G401 (cell line): ENCODE measurements around the gene ORM1. TPM values are rescaled to one million over a fixed set of nuclear protein-coding genes. Genes with fewer than 3 reads are reported as not detected.

Source experiments
- DNase-seq: peaks from one replicate; pipeline ENCODE4 v3.0.0-alpha.2; 2015; ENCODE audit warnings: low spot score
- in situ Hi-C: cut with HindIII; loops from 2 replicates; pipeline ENCODE4 v1.10.0; 2016; ENCODE audit warnings: low sequenced_read_pairs, mixed read lengths
- total RNA-seq: library from RNA; depleted of rRNA; stranded (reverse); fragments of >200 nt; shearing (Covaris generic); gene quantifications from 2 replicates; pipeline ENCODE4 v1.2.3, GENCODE V29; 2014

Gene ORM1
- total RNA-seq, 1 experiment from 2014 or later, result not detected

DNA sequence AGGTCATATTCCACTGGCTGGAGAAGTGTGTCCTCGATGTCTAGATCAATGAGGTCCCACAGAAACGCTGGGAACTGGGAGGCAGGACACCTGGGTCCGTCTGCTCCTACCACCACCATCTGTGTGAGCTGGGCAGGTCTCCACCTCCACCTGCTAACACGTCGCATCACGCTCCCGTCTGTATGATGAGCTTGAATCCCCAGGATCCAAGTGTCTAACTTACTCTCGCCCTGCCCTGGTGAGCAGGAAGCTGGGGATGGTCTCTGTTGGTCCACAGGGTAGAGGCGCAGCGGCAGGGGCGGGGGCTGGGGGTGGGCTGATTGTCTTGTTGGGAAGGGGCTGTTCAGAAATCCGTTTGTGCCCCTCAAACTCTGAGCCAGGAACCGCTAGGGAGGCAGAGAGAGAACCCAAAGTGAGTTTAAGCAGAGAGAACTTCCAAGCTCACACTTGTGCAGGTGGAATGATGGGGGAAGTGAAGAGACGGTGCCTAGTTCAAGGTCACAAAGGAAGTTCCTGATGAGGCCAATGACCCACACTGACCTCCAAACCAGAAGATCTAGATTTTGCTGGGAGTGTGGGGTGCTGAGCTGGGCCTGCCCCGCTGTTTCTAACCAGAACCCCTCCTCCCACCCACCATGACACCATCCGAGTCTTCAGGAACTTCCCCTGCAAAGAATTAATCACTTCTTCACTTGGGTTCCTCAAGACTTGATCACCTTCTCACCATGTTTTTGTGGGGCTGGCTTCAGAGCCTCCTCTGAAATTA, 27.9 kb downstream of the ORM1 start:
- in situ Hi-C loops, result no loop called here
- no peak for DNase-seq

DNA sequence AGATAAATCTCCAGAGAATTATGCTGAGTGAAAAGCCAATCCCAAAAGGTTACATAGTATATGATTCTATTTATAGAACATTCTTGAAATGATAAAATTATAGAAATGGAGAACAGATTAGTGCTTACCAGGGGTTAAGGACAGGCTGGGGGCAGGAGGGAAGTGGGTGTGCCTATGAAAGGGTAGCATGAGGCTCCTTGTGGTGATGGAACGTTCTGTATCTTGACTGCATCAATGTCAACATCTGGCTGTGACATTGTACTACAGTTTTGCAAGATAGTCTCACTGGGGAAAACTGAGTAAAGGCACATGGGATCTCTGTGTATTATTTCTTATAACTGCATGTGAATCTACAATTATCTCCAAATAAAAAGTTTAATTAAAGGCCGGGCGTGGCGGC, 29.0 kb downstream of the ORM1 start:
- in situ Hi-C loops, result no loop called here

DNA sequence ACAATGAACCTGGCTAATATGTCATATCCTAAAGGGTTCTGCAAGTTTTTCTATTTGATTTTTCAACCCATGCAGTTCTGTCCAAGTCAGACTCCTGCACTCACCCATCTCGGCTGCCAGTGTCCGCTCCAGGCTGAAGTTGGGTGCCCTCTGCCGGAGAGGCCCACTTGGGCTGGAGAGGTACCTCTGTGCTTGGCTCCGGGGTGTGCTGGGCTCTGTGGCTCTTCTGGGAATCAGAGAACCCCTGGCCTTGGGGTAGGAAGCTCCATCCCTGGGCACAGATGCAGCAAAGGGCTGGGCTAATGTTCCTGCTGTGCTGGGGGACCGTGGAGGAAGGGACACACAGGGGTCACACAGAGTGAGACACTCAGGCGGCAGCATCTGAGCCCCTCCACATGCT, 32.9 kb downstream of the ORM1 start:
- in situ Hi-C loops, result no loop called here
- no peak for DNase-seq

More for the DNA sequence above, 29.0 kb downstream of the ORM1 start:
- no peak for DNase-seq

DNA sequence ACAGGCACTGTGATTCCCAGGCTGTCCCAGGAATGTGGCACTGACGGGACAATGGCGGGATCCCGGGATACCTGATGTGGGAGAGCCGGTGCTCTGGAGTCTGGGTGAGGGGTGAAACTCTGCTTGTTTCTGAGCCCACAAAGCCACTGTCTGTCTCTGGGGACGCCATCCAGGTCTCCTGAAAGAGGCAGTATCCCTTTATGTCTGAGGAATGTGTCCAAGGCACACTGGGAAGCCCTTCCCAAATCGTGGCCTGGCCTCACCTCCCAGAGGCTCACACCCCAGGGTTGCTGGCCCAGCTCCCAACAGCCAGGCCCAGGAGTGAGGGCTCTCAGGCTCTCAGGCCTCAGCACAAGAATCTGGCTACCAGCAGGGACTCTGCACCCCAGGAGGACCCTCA, 33.9 kb downstream of the ORM1 start:
- in situ Hi-C loops, result no loop called here
- no peak for DNase-seq

DNA sequence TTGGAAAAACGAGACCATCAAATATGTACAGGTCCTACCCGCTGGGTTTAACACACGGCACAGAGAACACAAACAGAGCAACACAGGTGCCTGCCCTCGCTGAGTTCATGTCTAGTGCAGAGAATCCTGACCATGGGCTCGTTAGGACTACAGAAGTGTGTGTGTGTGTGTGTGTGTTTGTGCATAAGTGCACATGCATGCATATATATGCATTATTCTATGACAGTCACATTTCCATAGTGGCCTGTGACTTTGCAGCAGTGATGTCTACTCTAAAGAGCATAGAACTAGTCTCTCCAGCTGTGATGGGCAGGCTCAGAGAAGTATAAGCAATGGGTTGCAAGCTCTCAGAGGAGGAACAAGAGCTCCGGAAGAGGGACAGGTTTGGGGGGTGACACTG, 34.5 kb downstream of the ORM1 start:
- in situ Hi-C loops, result no loop called here
- DNase-seq, result no peak

DNA sequence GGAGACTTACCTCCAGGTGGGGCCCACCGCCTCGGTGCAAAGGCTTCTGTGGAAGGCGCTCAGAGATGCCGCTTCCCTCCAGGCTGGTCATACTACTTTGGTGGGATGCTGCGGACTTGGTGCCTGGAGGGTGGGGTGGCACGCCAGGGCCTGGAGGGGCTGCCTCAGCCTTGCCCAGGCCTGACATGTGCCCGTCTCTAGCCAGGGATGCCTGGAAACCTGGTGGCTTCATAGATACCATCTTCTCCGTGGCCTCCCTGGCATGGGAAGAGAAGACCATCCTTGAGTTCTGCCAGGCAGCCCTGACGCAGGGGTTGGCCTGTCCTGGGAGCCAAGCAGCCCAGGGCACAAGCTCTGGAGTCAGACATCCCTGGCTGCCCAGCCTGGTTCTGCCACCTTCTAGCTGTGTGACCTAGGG, 35.0 kb downstream of the ORM1 start:
- in situ Hi-C loops, result no loop called here
- no peak for DNase-seq

DNA sequence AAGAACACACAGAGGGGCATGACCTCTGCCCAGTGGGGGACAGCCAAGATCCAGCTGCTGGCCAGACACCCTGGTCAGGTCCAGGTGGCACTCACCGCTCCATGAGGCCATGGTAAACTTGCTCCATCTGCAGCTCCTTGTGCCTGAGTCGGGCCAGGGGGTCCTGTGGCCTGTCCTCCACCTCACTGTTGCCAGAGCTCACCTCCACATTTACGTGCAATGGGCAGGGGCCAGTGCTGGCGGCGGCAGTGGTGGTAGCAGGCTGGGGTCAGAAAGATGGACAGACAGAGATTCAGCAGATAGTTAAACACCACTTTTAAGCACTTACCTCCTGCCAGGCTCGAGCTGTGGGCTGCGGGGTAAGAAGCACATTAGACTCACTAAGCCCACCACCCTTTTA, 36.9 kb downstream of the ORM1 start:
- in situ Hi-C loops, result no loop called here
- DNase-seq, result no peak

DNA sequence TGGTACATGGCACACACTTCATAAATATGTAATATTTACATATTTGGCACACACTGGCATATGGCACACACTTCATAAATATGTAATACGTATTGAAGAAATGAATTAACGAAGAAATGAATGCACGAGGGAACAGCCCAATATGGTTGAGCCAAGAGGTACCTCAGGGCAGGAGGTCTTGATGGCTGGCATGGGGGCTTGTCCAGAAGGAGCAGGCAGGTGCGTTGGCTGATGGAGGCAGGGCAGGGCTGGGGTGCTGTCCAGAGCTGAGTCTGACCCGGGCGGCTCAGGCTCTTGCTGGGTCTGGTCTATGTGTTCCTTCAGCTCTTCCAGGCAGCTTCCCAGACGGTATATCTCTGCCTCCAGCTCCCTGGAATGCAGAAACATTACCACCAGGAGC, 38.6 kb downstream of the ORM1 start:
- in situ Hi-C loops, result no loop called here
- no peak for DNase-seq

DNA sequence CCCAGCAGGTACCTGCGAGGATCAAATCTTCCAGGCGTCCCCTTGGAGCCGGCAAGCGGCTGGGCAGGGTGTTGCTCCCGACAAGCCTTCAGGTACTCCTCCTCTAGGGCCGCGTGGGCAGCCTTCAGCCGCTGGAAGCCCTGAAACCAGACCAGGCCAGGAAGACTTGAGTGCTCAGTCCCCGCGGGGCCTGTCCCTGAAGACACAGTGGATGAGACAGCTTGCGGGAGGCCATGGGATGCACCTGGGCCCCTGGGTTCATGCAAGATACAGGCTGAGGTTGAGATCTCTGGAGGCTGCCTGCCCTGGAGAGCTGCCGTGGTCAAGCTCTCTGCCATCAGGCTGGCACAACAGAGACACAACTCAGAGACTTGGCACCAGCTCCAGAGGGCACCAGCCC, 39.5 kb downstream of the ORM1 start:
- no peak for DNase-seq
- in situ Hi-C loops, result no loop called here

DNA sequence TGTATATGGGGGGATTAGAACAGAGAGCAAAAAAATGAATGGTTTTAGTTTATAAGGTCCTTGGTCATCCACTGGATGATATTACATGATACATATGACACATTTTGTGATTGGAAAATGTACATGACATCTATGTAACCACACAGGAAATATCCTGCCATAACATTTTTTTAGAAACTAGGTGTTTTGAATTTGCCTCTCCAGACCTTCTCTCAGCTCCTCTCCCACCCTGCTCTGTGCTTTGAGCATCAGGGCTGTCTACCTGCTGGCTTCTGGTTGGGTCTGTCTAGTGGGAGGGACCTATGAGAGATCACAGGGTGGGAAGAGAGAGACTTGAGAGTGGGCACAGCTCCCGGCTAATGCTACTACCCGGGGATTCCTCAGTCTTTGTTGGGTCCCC, 40.5 kb downstream of the ORM1 start:
- no peak for DNase-seq
- in situ Hi-C loops, result no loop called here

DNA sequence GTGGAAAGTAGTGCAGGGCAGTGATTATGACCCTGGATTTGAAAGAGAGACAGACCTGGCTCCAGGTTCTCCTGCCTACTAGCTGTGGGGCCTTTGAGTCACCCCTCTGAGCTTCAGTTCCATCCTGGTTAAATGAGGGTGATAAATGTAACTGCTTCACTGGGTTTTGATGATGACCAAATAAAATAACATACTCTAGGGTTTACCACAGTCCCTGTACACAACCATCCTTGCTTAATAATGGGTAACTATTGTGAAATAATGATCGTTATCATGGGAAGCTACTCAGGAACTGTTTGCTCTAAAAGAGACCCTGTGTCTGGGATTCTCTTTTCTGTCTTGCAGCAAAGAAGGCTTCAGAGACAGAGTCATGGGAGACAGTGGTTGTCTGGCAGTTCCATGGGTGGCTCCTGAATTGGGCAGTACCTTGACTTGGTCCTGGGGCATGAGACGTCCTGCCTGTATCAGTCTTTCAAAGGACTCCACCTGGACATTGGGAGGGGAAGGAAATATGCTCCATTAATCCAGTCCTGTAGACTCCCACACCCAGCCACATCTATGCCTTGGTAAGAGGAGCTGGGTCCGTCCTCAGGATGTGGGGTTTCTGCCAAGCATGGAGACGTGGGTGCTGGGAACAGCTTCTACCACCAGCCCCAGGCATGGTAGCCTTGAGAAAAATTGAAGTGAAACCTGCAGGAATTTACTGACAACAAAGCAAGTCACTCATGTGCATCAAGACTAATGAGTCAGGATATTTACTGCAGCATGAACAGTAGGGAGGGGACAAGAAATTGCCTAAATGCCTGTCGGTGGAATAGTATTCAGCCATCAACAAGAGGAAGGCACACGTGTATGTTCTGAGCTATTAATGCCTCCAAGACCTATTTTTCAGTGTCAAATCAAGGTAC, 41.5 kb downstream of the ORM1 start:
- in situ Hi-C loops, result no loop called here

DNA sequence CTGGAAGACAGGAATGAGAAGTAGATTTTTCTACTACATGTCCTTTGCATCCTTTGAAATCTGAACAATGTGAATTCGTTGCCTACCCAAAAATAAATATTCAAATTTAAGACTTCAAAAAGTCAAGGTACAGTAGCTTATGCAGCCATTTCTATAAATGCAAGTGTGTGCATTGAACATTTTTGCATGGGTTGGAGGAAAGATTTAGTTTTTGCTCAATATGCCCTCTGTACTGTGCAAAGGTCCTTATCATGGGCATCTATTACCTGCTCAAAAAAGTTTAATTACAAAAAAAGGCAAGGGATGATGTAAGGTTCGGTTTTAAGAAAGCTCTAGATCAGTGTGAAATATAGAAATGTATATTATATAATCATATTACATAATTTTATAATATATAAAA, 42.3 kb downstream of the ORM1 start:
- no peak for DNase-seq
- in situ Hi-C loops, result no loop called here

More for the DNA sequence above, 41.5 kb downstream of the ORM1 start:
- DNase-seq, result no peak

DNA sequence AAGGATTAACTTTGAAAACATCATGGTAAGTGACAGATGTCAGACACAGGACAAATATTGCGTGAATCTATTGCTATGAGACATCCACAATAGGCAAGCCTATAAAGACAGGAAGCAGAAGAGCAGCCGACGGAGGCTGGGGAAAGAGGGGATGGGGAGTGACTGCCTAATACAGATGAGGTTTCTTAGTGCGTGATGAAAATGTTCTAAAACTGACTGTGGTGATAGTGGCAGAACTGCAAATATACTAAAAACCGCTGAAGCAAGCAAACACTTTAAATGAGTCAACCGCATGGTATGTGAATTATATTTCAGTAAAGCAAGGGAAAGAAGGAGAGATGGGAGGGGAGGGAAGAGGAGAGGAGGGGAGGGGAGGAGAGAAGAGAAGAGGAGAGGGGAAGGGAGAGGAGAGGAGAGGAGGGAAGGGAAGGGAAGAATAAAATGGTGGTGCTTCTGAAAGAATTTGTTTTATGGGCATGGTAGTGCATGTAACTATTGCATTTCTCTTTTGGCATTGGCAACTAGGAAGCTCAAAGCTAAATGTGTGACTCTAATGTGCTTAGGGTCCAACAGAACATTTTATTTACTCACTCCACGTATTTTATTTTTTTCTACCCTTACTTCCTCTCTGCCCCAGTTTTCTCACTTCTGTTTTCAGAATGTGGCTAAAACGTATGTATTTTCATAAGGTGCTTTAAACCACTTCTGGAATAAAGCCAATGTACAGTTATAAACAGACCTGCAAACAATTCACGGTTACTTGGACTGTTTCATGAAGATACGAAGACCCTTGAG, 43.6 kb downstream of the ORM1 start:
- in situ Hi-C loops, result no loop called here
- DNase-seq, result no peak

DNA sequence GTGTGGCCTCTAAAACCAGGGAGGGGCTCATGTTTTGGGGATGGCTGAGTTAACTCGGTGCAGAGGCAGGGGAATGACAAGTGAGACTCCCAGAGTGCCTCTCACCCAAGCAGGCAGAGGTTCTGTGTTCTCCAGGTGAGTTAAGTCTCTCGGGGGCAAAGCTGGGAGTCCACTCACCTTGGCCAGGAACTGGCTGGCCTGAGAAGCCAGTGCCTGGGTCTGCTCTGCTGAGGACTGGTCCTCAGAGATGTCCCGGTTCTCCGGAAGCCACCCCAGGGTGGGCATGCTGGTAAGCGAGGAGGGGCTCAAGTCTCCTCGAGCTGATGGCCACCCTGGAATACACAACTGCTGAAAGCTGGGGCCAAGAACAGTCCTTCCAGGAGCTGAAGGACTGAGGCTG, 44.5 kb downstream of the ORM1 start:
- no peak for DNase-seq
- in situ Hi-C loops, result no loop called here

DNA sequence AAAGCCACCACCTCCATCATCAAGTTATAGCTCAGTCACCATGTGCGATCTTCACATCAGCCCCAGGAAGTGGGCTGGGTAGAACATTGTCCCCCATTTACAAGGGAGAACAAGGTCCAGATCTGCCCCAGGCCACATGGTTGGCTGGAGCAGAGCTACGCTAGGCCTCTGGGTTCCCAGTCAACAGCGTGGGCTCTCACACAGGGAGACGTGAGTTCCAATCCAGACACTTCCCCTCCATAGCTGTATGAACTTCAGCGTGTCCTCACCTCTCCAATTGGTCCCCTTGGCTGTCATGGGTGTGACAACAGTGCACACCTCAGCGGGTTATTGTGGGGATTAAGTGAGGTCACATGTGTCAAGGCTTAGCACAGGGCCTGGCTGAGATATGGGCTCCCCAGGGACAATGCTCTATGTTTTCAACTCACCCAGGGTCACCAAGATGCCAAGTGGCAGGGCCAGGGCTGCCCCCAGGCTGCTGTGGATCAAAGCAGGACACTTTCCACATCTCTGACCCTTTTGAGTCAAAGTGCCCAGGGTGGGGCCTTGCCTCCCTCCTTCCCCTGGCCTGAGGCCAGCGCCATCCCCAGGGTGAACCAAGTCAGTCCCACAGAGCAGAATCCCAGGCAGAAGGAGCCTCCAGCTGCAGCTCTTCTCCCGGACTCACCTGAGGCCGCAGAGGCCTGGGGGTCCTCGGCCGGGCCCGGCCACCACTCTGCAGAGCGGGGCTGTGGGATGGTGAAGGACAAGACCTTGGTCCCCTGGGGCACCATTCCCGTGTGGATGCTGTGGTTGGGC, 45.1 kb downstream of the ORM1 start:
- in situ Hi-C loops, result no loop called here
- no peak for DNase-seq

DNA sequence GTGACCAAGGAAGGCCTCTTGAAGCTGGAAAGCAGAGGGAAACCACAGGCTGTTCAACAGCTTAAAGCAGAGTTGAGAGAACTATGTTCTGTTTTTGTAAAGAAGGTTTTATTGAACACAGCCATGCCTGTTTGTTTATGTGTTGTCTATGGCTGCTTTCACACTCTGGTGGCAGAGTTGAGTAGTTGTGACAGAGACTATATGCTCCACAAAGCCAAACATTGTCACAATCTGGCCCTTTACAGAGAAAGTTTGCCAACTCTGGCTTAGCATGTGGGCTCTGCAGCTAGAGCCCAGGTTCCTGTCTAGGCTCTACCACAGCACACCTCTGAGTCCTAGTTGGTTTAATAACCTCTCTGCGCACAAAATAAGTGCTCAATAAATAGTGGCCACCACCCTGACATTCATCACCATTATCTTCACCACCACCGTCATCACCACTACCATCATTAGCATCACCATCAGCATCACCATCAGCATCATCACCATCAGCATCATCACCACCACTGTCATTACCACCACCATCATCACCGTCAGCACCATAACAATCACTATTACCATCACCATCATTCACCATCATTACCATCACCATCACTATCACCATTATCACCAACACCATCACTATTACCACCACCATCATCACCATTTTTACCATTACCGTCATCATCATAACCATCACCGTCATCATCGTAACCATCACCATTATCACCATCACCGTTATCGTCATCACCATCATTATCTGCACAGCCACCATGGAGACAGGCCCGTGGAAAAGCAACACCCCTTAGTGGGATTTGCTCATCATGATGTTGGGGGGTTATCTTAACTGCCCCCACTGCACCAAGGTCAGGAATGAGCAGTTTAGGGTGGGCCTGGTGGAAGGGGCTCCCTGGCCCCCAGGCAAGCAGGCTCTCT, 46.6 kb downstream of the ORM1 start:
- DNase-seq, result no peak
- in situ Hi-C loops, result no loop called here

DNA sequence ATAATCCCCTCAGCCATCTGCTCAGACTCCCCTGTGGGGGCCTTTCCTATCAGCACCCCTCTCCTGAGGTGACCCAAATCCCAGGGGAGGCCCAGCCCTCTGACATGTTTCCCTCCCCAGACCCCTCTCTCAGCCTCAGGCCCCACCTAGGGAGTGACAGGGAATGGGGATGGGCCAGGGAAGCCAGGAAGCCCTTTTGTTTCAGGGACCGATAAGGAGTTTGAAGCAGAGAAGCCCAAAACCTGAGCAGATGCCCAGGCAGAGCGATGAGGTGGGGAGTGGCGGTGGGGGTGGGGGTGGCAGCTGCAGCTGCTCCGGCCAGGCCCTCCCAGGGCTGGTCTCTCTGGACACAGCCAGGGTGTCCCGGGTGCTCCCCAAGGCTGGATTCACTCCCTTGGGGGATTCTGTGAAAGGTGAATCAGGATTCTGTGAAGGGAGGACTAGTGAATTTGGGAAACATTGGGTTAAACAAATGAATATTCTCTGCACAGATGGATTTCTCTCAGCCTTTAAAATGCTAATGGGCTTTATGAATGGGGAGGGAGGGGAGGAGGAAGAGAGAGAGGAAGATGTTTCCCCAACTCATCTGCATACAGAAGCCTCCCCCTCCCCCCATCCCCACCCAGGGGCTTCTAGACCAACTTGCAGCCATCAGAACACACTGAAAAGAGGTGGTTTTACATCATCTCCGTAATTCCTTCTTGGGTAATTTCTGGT, 47.5 kb downstream of the ORM1 start:
- in situ Hi-C loops, result no loop called here
- DNase-seq, result no peak

DNA sequence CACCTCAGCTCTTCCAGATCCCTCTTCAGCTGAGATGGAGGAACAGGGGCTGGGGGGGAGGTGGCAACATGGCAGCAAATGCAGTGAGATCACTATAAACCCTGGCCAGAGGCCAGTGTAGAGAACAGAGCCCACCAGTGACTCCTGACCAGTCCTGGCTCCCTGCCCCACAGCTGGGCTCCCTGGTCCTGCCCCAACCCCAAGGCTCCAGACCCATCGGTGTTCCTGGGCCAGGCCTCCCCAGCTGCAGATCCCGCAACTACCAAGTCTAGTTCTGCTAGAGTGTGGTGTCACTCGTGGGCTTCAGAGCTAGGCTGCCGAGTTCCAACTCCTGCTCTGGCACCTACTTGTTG, 48.0 kb downstream of the ORM1 start:
- in situ Hi-C loops, result no loop called here
- no peak for DNase-seq
